IMR-90 (cell line): Measurements from ENCODE around the gene CCDC83. TPM values are rescaled to one million over a fixed set of nuclear protein-coding genes. Genes with fewer than 3 reads are reported as not detected.

ENCODE experiments used
- ATAC-seq: fragments of 200-7000 bp; cut with Tn5 transposase; 2 replicates; pipeline ENCODE4 v1.9.1; 2020; ENCODE audit warnings: low read depth, mild to moderate bottlenecking, moderate library complexity
- BruUV-seq: library from RNA; stranded (reverse); fragments of 400-500 nt; replicated peaks from 2 replicates; lab custom pipeline; 2021; lab: Mats Ljungman, UMichigan
- CTCF ChIA-PET: fragments of 300-600 bp; formaldehyde crosslinking; extraction: SDS; loops from one replicate; lab custom pipeline; 2021; ENCODE audit warnings: antibody characterized with exemption; lab: Yijun Ruan, JAX
- POLR2A ChIA-PET: fragments of 300-600 bp; sonication (Branson Sonifier 250); formaldehyde crosslinking; loops from one replicate; lab custom pipeline; 2022; ENCODE audit warnings: antibody characterized with exemption; ENCODE audit not compliant: unreplicated experiment; lab: Charles Lee
- DNase-seq: peaks from one replicate; pipeline ENCODE4 v3.0.0; 2013
- H2AFZ ChIP-seq: replicated peaks from 2 replicates; pipeline ENCODE3; 2013; ENCODE audit warnings: low read length, mild to moderate bottlenecking; ENCODE audit not compliant: poor library complexity
- H2AK5ac ChIP-seq: 2 replicates; pipeline ENCODE4 v1.6.1; 2013; ENCODE audit warnings: low read depth, low read length, inconsistent platforms
- H2AK9ac ChIP-seq: replicated peaks from 2 replicates; pipeline ENCODE3; 2013; ENCODE audit warnings: mild to moderate bottlenecking, low read depth, low read length, moderate library complexity; ENCODE audit not compliant: poor library complexity
- H2BK120ac ChIP-seq: 2 replicates; pipeline ENCODE4 v1.6.1; 2013; ENCODE audit warnings: low read depth, low read length, inconsistent platforms
- H2BK15ac ChIP-seq: 3 replicates; pipeline ENCODE4 v1.6.1; 2013; ENCODE audit warnings: low read depth, low read length, inconsistent platforms
- H2BK20ac ChIP-seq: 2 replicates; pipeline ENCODE4 v1.6.1; 2013; ENCODE audit warnings: low read depth, mild to moderate bottlenecking, inconsistent platforms, low read length, moderate library complexity
- H2BK5ac ChIP-seq: 2 replicates; pipeline ENCODE4 v1.6.1; 2013; ENCODE audit warnings: mild to moderate bottlenecking, low read depth, low read length, inconsistent platforms; ENCODE audit not compliant: poor library complexity, severe bottlenecking
- H3K14ac ChIP-seq: replicated peaks from 2 replicates; pipeline ENCODE4 v1.6.1; 2013; ENCODE audit warnings: low read depth, low read length, inconsistent platforms
- H3K18ac ChIP-seq: 2 replicates; pipeline ENCODE4 v1.6.1; 2013; ENCODE audit warnings: low read depth, low read length, control low read depth
- H3K23ac ChIP-seq: 2 replicates; pipeline ENCODE4 v1.6.1; 2013; ENCODE audit warnings: low read depth, low read length, inconsistent platforms
- H3K27ac ChIP-seq: 2 replicates; pipeline ENCODE4 v1.5.1; 2013; ENCODE audit warnings: mild to moderate bottlenecking, control low read depth, low read length; ENCODE audit not compliant: insufficient read depth
- H3K27me3 ChIP-seq: 2 replicates; pipeline ENCODE4 v1.6.1; 2013; ENCODE audit warnings: low read length; ENCODE audit not compliant: control insufficient read depth, insufficient read depth
- H3K36me3 ChIP-seq: 2 replicates; pipeline ENCODE4 v1.6.1; 2013; ENCODE audit warnings: low read length, mixed read lengths; ENCODE audit not compliant: control insufficient read depth, insufficient read depth
- H3K4ac ChIP-seq: 2 replicates; pipeline ENCODE4 v1.6.1; 2013; ENCODE audit warnings: low read depth, low read length, inconsistent platforms
- H3K4me1 ChIP-seq: 2 replicates; pipeline ENCODE4 v1.6.1; 2013; ENCODE audit warnings: low read length, mixed read lengths; ENCODE audit not compliant: control insufficient read depth, insufficient read depth
- H3K4me2 ChIP-seq: 2 replicates; pipeline ENCODE4 v1.6.1; 2013; ENCODE audit warnings: low read depth, mild to moderate bottlenecking, control low read depth, low read length, moderate library complexity
- H3K4me3 ChIP-seq: 2 replicates; pipeline ENCODE4 v1.5.1; 2013; ENCODE audit warnings: low read depth, mild to moderate bottlenecking, control low read depth, low read length, moderate library complexity; ENCODE audit not compliant: insufficient read depth
- H3K56ac ChIP-seq: 2 replicates; pipeline ENCODE4 v1.6.1; 2013; ENCODE audit warnings: low read length, inconsistent platforms; ENCODE audit not compliant: insufficient read depth; ENCODE audit errors: extremely low read depth
- H3K79me1 ChIP-seq, 2 experiments: 2 replicates each; pipeline ENCODE4 v1.6.1; 2013; ENCODE audit warnings: low read length in 2 of 2, inconsistent platforms in 1 of 2, low read depth in 1 of 2
- H3K9ac ChIP-seq: 2 replicates; pipeline ENCODE4 v1.6.1; 2013; ENCODE audit warnings: low read depth, low read length, control low read depth
- H3K9me1 ChIP-seq: 2 replicates; pipeline ENCODE4 v1.6.1; 2013; ENCODE audit warnings: low read length, inconsistent platforms; ENCODE audit not compliant: insufficient read depth
- H3K9me3 ChIP-seq: 2 replicates; pipeline ENCODE4 v1.6.1; 2013; ENCODE audit warnings: low read length; ENCODE audit not compliant: control insufficient read depth, insufficient read depth
- H4K20me1 ChIP-seq: 2 replicates; pipeline ENCODE4 v1.6.1; 2013; ENCODE audit warnings: low read length, inconsistent platforms; ENCODE audit not compliant: insufficient read depth
- H4K5ac ChIP-seq: 2 replicates; pipeline ENCODE4 v1.6.1; 2013; ENCODE audit warnings: mild to moderate bottlenecking, low read depth, low read length, control low read depth
- H4K8ac ChIP-seq, 2 experiments: 2 replicates each; pipeline ENCODE4 v1.6.1; 2013; ENCODE audit warnings: low read depth in 2 of 2, low read length in 2 of 2, control low read depth in 1 of 2, inconsistent platforms in 1 of 2
- H4K91ac ChIP-seq: 2 replicates; pipeline ENCODE4 v1.6.1; 2013; ENCODE audit warnings: low read depth, low read length, inconsistent platforms; ENCODE audit not compliant: insufficient read depth
- BHLHE40 ChIP-seq: fragments of 150-350 bp; IDR thresholded peaks from 2 replicates; pipeline ENCODE4 v1.6.1; 2016; ENCODE audit warnings: mild to moderate bottlenecking, low read depth, low read length
- CEBPB ChIP-seq: IDR thresholded peaks from 2 replicates; pipeline ENCODE4 v1.6.1; 2012; ENCODE audit warnings: low read depth, low read length, improper control_type of control experiment
- CHD1 ChIP-seq: IDR thresholded peaks from 2 replicates; pipeline ENCODE4 v1.6.1; 2012; ENCODE audit warnings: low read depth, low read length, improper control_type of control experiment
- FOS ChIP-seq: fragments of 150-350 bp; IDR thresholded peaks from 2 replicates; pipeline ENCODE4 v1.6.1; 2016; ENCODE audit warnings: low read depth, low read length
- MAFK ChIP-seq: IDR thresholded peaks from 2 replicates; pipeline ENCODE4 v1.6.1; 2012; ENCODE audit warnings: low read depth, low read length, improper control_type of control experiment
- MAZ ChIP-seq: IDR thresholded peaks from 2 replicates; pipeline ENCODE4 v1.6.1; 2012; ENCODE audit warnings: low read depth, mild to moderate bottlenecking, low read length, improper control_type of control experiment, moderate library complexity, borderline replicate concordance
- MXI1 ChIP-seq: IDR thresholded peaks from 2 replicates; pipeline ENCODE4 v1.6.1; 2012; ENCODE audit warnings: low read depth, mild to moderate bottlenecking, low read length, moderate library complexity, borderline replicate concordance
- NFE2L2 ChIP-seq: fragments of 150-350 bp; IDR thresholded peaks from 2 replicates; pipeline ENCODE4 v1.6.1; 2016; ENCODE audit warnings: low read depth, mild to moderate bottlenecking, low read length
- POLR2A ChIP-seq: IDR thresholded peaks from 2 replicates; pipeline ENCODE4 v1.6.1; 2012; ENCODE audit warnings: mild to moderate bottlenecking, low read depth, low read length
- RAD21 ChIP-seq: IDR thresholded peaks from 2 replicates; pipeline ENCODE4 v1.6.1; 2012; ENCODE audit warnings: low read length, improper control_type of control experiment
- RCOR1 ChIP-seq: IDR thresholded peaks from 2 replicates; pipeline ENCODE4 v1.6.1; 2012; ENCODE audit warnings: mild to moderate bottlenecking, low read length, improper control_type of control experiment; ENCODE audit not compliant: insufficient replicate concordance
- RFX5 ChIP-seq: IDR thresholded peaks from 2 replicates; pipeline ENCODE4 v1.8.0; 2012; ENCODE audit warnings: low read depth, mild to moderate bottlenecking, low read length, moderate library complexity
- SMC3 ChIP-seq: fragments of 150-350 bp; IDR thresholded peaks from 2 replicates; pipeline ENCODE4 v1.6.1; 2016; ENCODE audit warnings: low read depth, mild to moderate bottlenecking, antibody characterized with exemption, low read length, moderate library complexity
- WGBS, 2 experiments: methylation state at CpG; one replicate each; pipeline versions ENCODE4 v1.1.5 to v1.1.7; 2013; ENCODE audit warnings: missing lambda C conversion rate in 2 of 2; ENCODE audit not compliant: insufficient read length in 1 of 2; ENCODE audit errors: extremely low coverage in 2 of 2; 5-methylcytosine and 5-hydroxymethylcytosine counted together
- dilution Hi-C: fragments of 300-500 bp; cut with HindIII; formaldehyde crosslinking; loops from one replicate; pipeline ENCODE4 v1.14.3; 2018; ENCODE audit warnings: low sequenced_read_pairs; ENCODE audit not compliant: unreplicated experiment
- in situ Hi-C: fragments of 300-500 bp; cut with MboI; formaldehyde crosslinking; loops from 3 replicates; pipeline ENCODE4 v1.14.3; 2019; ENCODE audit warnings: low sequenced_read_pairs, inconsistent platforms, mixed read lengths
- intact Hi-C: fragments of 100-400 bp; cut with micrococcal nuclease; formaldehyde crosslinking; loops from 2 replicates; pipeline ENCODE4 v1.10.0; 2022
- polyA plus RNA-seq, 3 experiments: library from polyadenylated mRNA; depleted of rRNA; stranded (reverse); fragments of >200 nt; gene quantifications; 2 replicates each; pipeline ENCODE4 v1.2.3, GENCODE V29; 2012; ENCODE audit warnings: low replicate concordance in 1 of 3
- total RNA-seq: library from RNA; depleted of rRNA; stranded (reverse); fragments of >200 nt; gene quantifications from 2 replicates; pipeline ENCODE4 v1.2.3, GENCODE V29; 2012
- TF ChIP-seq, protein P1 (sequence below): conservative IDR thresholded peaks from 2 replicates; pipeline ENCODE4 v1.5.1; 2012; ENCODE audit warnings: mild to moderate bottlenecking, low read depth, low read length, improper control_type of control experiment
- TF ChIP-seq, protein P2 (sequence below): fragments of 150-350 bp; IDR thresholded peaks from 2 replicates; pipeline ENCODE4 v1.6.1; 2016; ENCODE audit warnings: low read depth, mild to moderate bottlenecking, low read length, moderate library complexity, borderline replicate concordance
- TF ChIP-seq, protein P3 (sequence below): fragments of 150-350 bp; IDR thresholded peaks from 2 replicates; pipeline ENCODE4 v1.6.1; 2017; ENCODE audit warnings: mild to moderate bottlenecking, antibody characterized with exemption, low read length, low read depth

The CCDC83 gene
- total and polyA plus RNA-seq, 2 of the 4 experiments (the other 2 are of a cell fraction): not detected

- no peak overlapping the region for H3K27ac ChIP-seq
- H3K9ac ChIP-seq: no peak overlapping the region
- in situ Hi-C loops: loop anchor here (10.0 kb wide), 1 partner anchor 431 kb away; no protein-coding TSS in a partner anchor
- no peak overlapping the region for H3K23ac ChIP-seq
- H3K4ac ChIP-seq: no peak overlapping the region
- no peaks in the 10 kb centered on the region for H3K27me3 ChIP-seq
- no peak overlapping the region for H4K5ac ChIP-seq
- intact Hi-C loops: no loop called here
- dilution Hi-C loops: no loop called here
- peaks cover 4% of the 10 kb centered on the region for H3K9me1 ChIP-seq
- no peak overlapping the region for H2AK9ac ChIP-seq
- no peak overlapping the region for H2BK5ac ChIP-seq
- H4K20me1 ChIP-seq: no peaks in the 10 kb centered on the region
- TF ChIP-seq MXI1 (no peak), RFX5 (no peak), NFE2L2 (no peak), SMC3 (no peak), BHLHE40 (no peak), MAZ (no peak), RCOR1 (no peak), CHD1 (no peak), CEBPB (no peak), FOS (no peak), POLR2A (no peak), MAFK (no peak), RAD21 (no peak)
- TF ChIP-seq, protein P1, sequence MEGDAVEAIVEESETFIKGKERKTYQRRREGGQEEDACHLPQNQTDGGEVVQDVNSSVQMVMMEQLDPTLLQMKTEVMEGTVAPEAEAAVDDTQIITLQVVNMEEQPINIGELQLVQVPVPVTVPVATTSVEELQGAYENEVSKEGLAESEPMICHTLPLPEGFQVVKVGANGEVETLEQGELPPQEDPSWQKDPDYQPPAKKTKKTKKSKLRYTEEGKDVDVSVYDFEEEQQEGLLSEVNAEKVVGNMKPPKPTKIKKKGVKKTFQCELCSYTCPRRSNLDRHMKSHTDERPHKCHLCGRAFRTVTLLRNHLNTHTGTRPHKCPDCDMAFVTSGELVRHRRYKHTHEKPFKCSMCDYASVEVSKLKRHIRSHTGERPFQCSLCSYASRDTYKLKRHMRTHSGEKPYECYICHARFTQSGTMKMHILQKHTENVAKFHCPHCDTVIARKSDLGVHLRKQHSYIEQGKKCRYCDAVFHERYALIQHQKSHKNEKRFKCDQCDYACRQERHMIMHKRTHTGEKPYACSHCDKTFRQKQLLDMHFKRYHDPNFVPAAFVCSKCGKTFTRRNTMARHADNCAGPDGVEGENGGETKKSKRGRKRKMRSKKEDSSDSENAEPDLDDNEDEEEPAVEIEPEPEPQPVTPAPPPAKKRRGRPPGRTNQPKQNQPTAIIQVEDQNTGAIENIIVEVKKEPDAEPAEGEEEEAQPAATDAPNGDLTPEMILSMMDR: no peak
- TF ChIP-seq, protein P2, sequence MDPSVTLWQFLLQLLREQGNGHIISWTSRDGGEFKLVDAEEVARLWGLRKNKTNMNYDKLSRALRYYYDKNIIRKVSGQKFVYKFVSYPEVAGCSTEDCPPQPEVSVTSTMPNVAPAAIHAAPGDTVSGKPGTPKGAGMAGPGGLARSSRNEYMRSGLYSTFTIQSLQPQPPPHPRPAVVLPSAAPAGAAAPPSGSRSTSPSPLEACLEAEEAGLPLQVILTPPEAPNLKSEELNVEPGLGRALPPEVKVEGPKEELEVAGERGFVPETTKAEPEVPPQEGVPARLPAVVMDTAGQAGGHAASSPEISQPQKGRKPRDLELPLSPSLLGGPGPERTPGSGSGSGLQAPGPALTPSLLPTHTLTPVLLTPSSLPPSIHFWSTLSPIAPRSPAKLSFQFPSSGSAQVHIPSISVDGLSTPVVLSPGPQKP: no peak
- TF ChIP-seq, protein P3, sequence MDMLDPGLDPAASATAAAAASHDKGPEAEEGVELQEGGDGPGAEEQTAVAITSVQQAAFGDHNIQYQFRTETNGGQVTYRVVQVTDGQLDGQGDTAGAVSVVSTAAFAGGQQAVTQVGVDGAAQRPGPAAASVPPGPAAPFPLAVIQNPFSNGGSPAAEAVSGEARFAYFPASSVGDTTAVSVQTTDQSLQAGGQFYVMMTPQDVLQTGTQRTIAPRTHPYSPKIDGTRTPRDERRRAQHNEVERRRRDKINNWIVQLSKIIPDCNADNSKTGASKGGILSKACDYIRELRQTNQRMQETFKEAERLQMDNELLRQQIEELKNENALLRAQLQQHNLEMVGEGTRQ: no peak
- no peaks in the 10 kb centered on the region for H3K79me1 ChIP-seq
- H2BK15ac ChIP-seq: no peak overlapping the region
- POLR2A ChIA-PET: no interaction called here
- H3K14ac ChIP-seq: no peak overlapping the region
- no peaks in the 10 kb centered on the region for H3K36me3 ChIP-seq
- no peak overlapping the region for H3K56ac ChIP-seq
- H3K4me2 ChIP-seq: no peak overlapping the region
- H2BK120ac ChIP-seq: no peak overlapping the region
- H3K4me3 ChIP-seq: no peak overlapping the region
- H2BK20ac ChIP-seq: no peak overlapping the region
- ATAC-seq (no peak), DNase-seq (no peak)
- no CpG with 5 or more reads among the region's 1 CpG for WGBS, 2 experiments
- no peak overlapping the region for H4K8ac ChIP-seq
- no TSS peak for BruUV-seq
- H2AFZ ChIP-seq: no peak overlapping the region
- CTCF ChIA-PET: no interaction called here
- H4K91ac ChIP-seq: no peak overlapping the region
- H3K9me3 ChIP-seq: no peaks in the 10 kb centered on the region
- H3K18ac ChIP-seq: no peak overlapping the region
- H2AK5ac ChIP-seq: no peak overlapping the region
- H3K4me1 ChIP-seq: no peaks in the 10 kb centered on the region
Observed at GRCh38 chr11:85863855-85864254, 8.7 kb downstream of the CCDC83 start.
